ENCODE data around the gene DPEP3.

The DPEP3 gene

GRCh38 chr16:67953641-67954375, 26.5 kb downstream of the DPEP3 start:
- Histone ChIP-seq H3K4me3 (no peak overlapping the region), H3K9me3 (no peaks in the 10 kb centered on the region), H3K27me3 (no peaks in the 10 kb centered on the region), H3K27ac (no peak overlapping the region), H3K4me1 (peaks cover 0 to 9% (median 7%) of the 10 kb centered on the region in 4 donors), H3K36me3 (peaks cover 67 to 98% (median 90%) of the 10 kb centered on the region in 3 donors)
- DNase-seq = no peak
- TF ChIP-seq CTCF (IDR thresholded peaks at IDR 0.05) = no peak
- intact Hi-C loops (cut with DNase I; ENCODE audit: low total_unique reads) = no loop called here

GRCh38 chr16:67951485-67951884, 28.8 kb downstream of the DPEP3 start:
- Histone ChIP-seq H3K4me1 (peaks cover 0 to 9% (median 7%) of the 10 kb centered on the region in 4 donors), H3K4me3 (no peak overlapping the region), H3K36me3 (peaks cover 82 to 99% (median 93%) of the 10 kb centered on the region in 3 donors), H3K27ac (peak overlapping the region; percentile 33 to 42), H3K27me3 (no peaks in the 10 kb centered on the region), H3K9me3 (no peaks in the 10 kb centered on the region)
- peak in 1 of 2 donors; percentile 21 for DNase-seq
- no peak for TF ChIP-seq CTCF (IDR thresholded peaks at IDR 0.05)
- intact Hi-C loops (cut with DNase I; ENCODE audit: low total_unique reads) = no loop called here

- H3K36me3 ChIP-seq = peaks cover 93 to 99% (median 93%) of the 10 kb centered on the region in 3 donors
- H3K9me3 ChIP-seq = no peaks in the 10 kb centered on the region
- H3K4me3 ChIP-seq = no peak overlapping the region
- TF ChIP-seq CTCF (IDR thresholded peaks at IDR 0.05) = no peak
- H3K4me1 ChIP-seq = peaks cover 0 to 9% (median 7%) of the 10 kb centered on the region in 4 donors
- intact Hi-C loops (cut with DNase I; ENCODE audit: low total_unique reads) = no loop called here
- no peak overlapping the region for H3K27ac ChIP-seq
- H3K27me3 ChIP-seq = no peaks in the 10 kb centered on the region
- no peak for DNase-seq
Measured at GRCh38 chr16:67950335-67950843, 29.9 kb downstream of the DPEP3 start.

GRCh38 chr16:67949645-67950044, 30.7 kb downstream of the DPEP3 start:
- DNase-seq = no peak
- Histone ChIP-seq H3K27me3 (no peaks in the 10 kb centered on the region), H3K4me1 (peaks cover 0 to 14% (median 12%) of the 10 kb centered on the region in 4 donors), H3K9me3 (no peaks in the 10 kb centered on the region), H3K27ac (no peak overlapping the region), H3K4me3 (no peak overlapping the region), H3K36me3 (peaks cover 94 to 99% (median 94%) of the 10 kb centered on the region in 3 donors)
- intact Hi-C loops (cut with DNase I; ENCODE audit: low total_unique reads) = no loop called here
- TF ChIP-seq CTCF (IDR thresholded peaks at IDR 0.05) = no peak

GRCh38 chr16:67948015-67948414, 32.3 kb downstream of the DPEP3 start:
- no peak for TF ChIP-seq CTCF (IDR thresholded peaks at IDR 0.05)
- no peak for DNase-seq
- intact Hi-C loops (cut with DNase I; ENCODE audit: low total_unique reads) = no loop called here
- Histone ChIP-seq H3K9me3 (no peaks in the 10 kb centered on the region), H3K4me3 (no peak overlapping the region), H3K27me3 (no peaks in the 10 kb centered on the region), H3K4me1 (peaks cover 0 to 28% (median 26%) of the 10 kb centered on the region in 4 donors), H3K36me3 (peaks cover 79 to 97% (median 90%) of the 10 kb centered on the region in 3 donors), H3K27ac (no peak overlapping the region)

Measured in tibial artery (tissue), 4 donors.